GM19193 (cell line): Measurements from ENCODE around the gene HOXA9.

ENCODE experiments used
- POLR2A ChIP-seq: IDR thresholded peaks from 4 replicates; pipeline ENCODE4 v1.6.1; 2011; ENCODE audit not compliant: insufficient read depth, insufficient read length; ENCODE audit errors: extremely low read depth

The HOXA9 gene

DNA sequence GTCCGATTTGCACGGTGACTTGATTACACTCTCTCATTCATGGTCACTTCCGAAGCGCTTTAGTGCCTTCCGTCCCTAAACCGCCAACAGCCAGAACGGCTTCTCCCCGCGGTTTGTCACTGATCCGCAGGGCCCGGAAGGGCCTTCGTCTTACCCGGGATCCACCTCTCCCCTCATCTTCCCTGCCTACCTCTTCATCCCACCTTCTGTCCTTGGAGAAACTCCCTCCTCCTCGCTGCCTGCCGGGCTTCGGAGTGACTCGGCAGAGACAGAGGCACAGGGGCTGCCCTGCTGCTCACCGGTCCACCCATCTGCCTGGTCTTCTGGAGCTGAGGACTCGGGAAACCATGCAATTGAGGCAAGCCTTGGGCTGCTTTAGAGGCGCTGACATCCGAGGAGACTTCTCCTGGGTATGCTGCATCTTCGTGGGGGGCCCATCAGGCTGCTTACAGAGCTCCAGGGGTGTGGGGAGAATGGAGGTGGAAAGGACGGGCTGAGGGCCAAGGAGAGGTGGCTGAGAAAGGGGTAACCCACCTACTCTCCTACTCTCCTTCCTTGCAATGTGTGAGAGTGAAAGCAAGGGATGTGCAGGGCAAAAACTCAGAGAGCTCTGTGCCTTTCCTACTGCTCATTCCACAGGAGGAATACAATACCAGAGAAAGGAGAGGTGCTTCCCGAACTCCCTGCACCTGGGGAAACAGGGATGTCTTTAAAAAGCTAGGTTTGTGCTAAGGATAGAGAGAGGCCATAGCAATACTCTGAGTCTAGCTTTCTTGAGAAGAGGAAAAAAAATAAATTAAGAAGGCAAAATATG is 20.7 kb upstream of the HOXA9 start:
- TF ChIP-seq POLR2A = no peak

DNA sequence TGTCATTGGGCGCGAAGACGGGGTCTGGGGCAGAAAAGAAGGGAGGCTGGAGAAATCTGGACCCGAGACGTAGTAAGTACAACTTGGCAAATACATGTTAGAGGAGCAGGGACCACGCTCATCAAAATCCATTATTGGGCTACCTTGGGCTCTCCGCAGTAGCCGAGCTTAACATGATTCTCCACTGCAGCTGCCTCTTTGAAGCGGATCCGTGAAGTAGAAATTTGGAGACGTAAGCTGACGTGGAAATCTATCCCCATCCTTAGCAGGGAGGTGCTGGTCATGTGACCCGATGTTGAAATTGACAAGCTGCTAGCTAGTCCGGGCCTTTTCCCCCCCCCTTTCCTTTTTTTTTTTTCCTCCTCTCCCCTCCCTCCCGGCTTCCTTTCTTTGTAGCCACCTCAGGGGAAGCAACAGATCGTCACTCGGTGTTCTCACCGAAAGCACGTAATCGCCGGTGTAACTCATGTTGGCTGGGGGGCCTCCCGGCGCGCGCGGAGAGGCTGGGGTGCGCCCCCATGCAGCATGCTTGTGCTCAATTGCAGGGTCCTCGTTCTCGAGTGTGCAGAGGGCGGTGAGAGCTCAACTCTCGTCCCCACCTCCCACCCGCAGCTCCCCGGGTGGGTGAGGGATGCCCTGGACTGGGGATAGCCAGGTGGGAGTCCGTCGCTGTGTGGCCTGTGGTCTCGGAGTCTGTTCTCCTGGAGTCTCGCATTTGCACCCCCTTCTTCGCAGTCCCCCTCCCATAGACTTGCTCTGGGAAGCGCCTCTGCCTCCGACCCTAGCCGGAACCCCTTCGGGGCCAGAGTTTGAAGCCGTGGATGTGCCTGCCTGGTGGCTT is 19.9 kb upstream of the HOXA9 start, which contains the start of gene HOXA11:
HOXA11 (minus strand) TSS at position 220 of the 841 bp plus-strand sequence; CDS start at position 132, 88 bp downstream.
- no peak for TF ChIP-seq POLR2A

DNA sequence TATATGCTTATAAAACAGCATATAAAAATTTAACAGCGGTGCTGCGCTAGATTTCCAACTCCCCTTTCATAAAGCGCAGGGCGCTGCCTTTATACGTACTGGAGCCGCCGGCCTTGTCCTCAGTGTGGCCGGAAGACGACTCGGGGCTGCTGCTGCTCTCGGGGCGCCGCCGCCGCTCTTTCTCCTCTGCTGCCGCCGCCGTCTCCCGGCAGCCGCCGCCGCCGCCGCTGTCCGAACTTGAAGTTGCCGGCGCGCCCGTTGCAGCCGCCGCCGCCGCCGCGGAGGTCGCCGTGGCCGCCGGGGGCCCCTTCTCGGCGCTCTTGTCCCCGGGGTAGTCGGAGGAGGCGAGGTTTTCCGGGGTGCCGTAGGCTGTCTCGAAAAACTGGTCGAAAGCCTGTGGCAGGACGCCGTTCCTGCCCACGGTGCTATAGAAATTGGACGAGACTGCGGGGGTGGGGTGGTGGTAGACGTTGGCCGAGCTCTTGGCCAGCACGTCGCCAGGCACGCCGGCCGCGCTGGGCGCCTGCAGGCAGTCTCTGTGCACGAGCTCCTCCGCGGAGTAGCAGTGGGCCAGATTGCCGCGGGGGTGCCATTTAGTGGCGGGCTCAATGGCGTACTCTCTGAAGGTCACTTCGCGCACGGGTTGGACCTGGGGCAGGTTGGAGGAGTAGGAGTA is 19.1 kb upstream of the HOXA9 start:
- no peak for TF ChIP-seq POLR2A

DNA sequence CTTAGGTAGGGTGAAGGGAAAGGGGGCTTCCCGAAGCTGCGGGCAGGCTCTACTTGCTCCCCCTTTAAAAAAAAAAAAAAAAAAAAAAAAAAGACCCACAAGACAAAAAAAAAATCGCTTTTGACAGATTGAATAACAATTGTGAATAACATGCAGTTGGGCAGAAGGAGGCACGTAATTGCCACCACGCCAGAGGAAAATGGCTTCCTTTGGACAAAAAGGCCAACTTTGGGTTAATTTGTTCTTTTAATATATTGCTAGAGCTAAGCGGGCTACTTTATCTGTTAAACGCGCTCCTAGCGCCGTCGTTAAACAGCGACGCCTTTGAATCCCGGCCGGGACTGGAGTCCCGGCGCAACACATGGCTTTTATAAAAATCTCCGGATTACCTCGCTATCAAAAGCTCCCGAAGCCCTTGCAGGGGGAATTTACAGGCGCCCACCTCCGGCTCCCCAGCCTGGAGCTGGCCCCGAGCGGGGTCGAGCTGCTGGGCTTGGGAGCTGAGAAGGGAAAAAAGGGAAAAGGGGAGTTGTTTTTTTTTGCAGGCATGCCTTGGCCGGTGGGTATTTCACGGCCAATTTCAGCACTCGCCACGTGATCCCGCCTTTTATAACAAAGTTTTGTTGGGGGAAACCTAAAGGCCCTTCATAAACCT is 18.5 kb upstream of the HOXA9 start:
- no peak for TF ChIP-seq POLR2A

DNA sequence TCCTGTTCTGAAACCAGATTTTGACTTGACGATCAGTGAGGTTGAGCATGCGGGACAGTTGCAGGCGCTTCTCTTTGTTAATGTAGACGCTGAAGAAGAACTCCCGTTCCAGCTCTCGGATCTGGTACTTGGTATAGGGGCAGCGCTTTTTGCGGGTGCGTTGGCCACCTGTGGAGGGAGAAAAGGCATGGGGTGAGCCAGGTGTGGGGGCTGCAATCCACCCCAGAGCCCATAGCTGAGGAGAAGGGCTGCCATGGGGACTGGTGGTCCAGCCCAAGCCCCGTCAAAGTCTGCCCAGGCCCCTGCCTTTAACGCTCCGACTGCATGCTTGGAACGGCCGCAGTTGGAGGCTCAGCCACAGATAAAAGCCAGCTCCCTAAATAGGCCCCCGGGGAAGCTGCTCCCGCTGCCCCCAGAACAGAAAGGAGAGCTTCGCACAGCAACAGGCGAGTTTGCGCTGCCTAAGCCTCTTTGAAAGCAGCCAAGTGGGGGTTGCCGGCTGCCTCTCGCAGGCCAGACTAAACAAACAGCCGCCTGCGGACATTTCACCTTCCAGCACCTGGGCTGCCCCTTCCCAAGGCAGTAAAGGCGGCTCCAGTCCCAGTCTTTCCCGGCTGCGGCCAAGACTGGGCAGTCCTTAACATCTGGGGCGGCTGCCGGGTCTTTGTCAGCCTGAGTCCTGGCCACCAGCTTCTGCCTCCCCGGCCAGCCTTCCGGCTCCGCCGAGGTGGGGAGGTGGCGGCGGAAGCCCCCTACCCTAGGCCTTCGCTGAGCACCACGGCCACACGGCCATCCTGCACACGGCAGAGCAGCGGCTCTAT is 17.7 kb upstream of the HOXA9 start:
- TF ChIP-seq POLR2A = no peak

DNA sequence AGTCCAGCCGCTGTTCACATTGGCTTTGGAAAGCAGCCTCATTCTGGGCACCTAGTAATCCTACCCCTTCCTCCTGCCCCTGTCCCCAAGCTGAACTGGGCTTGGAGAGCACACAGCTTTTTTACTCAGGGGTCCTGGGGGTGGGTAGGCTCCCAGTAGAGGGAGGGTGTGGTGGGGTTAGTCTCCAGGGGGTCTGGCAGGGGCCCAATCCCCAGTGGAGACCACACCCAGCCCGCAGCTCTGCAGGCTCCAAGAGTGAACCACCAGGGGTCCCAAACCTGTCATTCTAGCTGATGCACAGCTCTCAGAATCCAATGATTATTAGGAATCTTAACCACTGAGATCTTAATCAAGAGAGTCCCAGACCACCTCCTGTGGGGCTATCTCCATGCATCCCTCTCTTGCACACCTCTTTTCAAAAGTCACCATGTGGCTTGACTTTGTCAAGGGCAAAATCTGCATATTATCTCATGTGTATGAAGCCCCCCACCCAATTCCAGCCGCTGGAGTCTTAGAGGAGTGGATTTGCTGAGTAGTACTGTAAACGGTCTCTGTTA is 17.0 kb upstream of the HOXA9 start:
- TF ChIP-seq POLR2A = no peak

DNA sequence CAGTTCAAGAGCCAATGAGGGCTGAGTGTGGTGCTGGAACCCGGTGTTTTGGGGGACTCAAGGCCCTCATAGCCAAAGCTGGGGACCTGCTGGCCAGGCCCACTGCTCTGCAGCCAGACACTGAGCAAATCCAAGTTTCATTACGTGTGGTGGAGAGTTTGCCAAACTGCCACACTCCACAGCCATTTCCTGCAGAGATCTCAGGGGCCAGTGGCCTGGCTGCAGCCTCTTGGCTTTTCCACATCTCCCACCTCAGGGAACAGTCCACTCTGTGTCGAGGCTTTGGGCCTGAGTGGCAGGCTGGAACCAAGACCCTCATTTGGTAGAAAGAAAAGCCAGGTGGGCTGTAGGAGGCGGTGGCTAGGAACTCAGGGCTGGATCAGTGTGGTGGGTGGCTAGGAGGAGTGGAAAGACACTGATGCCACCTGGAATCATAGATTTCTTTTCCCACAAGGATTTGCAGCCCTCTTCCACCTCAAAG is 16.5 kb upstream of the HOXA9 start:
- TF ChIP-seq POLR2A = no peak

DNA sequence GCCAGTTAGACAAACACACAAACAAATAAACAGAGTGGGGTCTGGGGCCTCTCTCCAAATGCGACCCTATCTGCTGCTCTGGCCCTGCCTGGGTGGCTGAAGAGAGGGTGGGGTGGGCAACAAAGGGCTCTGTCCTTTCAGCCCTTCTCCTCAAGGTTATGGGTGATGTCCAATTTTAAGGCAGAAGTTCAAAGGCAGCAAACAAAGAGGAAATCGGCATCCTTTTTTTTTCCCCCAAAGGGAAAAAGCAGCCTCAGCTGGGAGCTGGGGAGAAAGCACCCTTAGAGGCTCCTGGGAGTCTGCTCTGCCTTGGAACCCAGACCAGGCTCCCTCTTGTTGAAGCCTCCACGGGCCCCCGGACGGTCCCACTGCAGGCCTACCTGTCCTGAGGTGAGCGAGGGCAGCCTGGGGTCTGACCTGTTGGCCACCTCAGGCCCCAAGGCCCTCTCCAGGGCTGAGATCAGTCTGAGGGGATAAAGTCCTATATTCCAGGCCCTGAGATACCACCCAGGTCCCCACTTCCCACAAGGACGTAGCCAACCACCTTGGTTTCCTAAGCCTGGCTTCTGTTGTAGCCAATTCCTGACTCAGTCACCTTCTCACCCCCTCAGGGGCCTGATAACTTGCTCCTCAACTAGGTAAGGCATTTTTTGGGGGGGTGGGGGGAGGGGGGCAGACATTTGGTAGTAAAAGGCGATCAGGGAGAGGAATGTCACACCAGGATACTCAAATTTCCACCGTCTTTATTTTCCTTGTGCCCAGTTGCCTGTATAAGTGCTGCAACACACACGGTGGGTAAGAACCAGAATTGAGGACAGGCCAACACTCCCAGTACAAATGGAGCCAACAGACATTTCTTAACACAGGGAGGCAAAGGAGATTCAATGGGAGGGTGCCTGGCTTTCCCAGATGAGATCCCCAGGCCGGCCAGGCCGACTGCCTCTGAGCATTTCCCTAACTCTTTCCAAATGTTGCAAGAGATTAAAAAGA is 15.4 kb upstream of the HOXA9 start:
- no peak for TF ChIP-seq POLR2A

DNA sequence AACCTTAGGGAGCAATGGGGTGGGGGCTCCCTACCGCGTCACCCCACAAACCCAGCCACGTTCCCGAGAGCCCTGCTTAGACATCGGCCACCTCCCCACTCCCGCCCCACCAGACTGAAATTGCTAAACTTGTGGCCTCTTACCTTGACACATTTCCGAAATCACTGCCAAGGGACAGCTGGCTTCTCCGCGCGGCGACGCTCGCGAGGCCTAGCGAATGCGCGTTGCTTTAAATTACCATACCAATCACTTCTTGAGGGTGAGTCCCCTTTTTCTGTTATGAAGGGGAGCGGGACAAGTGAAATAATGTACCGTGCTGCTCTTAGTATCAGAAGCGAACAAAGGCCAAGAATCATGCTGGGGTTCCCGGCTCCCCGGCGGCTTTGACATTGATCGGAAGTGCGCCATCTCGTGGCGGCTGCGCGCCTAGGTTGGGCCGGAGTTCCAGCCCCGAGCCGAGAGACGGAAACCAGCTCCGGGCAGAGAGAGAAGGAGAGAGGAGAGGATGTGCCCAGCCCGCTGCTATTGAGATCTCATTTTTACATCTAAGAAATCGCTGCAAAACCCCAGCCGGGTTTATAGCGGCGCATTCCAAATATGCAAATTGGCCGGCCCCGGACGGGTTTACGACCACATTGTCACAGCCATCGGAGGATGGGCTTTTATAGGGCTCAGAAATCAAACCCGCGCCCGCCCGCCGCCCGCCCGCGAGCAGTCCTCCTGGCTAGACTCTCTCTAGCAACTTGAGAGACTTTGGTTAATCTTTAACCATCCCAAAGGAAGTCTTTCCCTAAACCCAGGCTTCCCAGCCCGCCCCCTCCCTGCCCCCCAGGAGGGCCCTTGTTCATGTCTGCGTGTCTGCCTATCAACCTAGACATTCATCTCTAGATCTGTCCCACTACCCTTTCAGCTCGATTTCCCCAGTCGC is 14.4 kb upstream of the HOXA9 start:
- no peak for TF ChIP-seq POLR2A

DNA sequence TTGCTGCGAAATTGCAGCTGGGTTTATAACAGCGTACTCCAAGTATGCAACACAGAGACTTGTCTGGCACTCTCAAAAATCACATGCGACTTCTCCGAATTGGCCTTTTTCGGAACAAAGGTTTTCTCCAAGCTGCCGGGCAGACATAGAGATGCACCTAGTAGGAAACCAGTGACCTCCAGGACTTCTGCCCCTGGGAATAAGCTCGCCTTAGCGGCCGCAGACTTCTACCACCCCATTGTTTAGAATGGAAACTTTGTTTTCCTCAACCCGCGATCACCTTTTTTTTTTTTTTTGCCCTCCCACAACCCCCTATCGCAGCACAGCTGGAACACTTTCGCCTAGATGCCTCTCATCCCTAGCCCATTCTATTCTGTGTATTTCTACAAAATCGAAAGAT is 13.7 kb upstream of the HOXA9 start:
- no peak for TF ChIP-seq POLR2A

DNA sequence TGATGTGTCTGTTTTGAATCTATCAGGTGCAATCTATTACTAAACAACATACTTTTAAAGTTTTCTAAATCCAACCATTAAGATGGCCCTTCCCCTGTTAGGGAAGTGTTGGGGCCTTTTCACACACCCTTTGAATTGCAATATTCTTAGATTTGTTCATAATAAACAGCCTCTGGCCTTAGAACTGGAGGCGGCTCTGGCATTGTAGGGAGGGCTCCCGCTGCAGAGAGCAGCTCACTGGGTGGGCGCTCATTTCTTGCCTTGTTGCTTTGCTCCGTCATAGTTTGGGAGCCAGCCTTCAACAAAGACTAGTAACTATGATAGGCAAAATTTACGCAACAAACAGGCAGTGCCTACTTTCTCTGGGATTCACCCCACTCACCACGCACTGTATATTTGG is 13.0 kb upstream of the HOXA9 start:
- no peak for TF ChIP-seq POLR2A

DNA sequence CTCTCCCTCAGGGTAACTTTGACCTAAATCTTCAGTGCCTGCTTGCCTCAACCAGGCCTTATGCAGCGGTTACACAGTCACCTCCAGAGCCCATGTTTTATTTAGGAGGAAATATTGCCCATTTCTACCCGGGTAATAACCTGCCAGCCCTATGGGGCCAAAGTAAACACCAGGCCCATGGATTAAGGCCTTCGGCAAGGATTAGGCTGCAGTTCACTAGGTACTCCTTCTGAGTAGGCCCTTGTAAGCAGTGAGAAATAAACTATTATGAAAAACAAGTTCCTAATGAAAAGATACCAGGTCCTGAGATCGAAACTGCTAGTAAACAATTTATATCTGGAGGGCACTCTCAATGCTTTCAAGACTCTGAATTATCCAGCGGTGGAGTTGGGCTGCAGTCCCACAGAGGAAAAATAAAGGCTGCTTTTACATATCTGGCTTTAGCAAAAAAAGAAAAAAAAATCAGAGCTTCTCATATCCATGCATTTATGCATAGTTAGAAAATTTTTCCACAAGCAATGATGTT is 12.5 kb upstream of the HOXA9 start:
- no peak for TF ChIP-seq POLR2A
